IMR-90 (cell line): ENCODE results near the gene AK2. TPM values are rescaled to one million over a fixed set of nuclear protein-coding genes. Genes with fewer than 3 reads are reported as not detected.

Experiments
- ATAC-seq: fragments of 200-7000 bp; cut with Tn5 transposase; 2 replicates; pipeline ENCODE4 v1.9.1; 2020; ENCODE audit warnings: low read depth, mild to moderate bottlenecking, moderate library complexity
- BruUV-seq: library from RNA; stranded (reverse); fragments of 400-500 nt; replicated peaks from 2 replicates; lab custom pipeline; 2021; lab: Mats Ljungman, UMichigan
- CTCF ChIA-PET: fragments of 300-600 bp; formaldehyde crosslinking; extraction: SDS; loops from one replicate; lab custom pipeline; 2021; ENCODE audit warnings: antibody characterized with exemption; lab: Yijun Ruan, JAX
- POLR2A ChIA-PET: fragments of 300-600 bp; sonication (Branson Sonifier 250); formaldehyde crosslinking; loops from one replicate; lab custom pipeline; 2022; ENCODE audit warnings: antibody characterized with exemption; ENCODE audit not compliant: unreplicated experiment; lab: Charles Lee
- DNase-seq: peaks from one replicate; pipeline ENCODE4 v3.0.0; 2013
- H2AFZ ChIP-seq: replicated peaks from 2 replicates; pipeline ENCODE3; 2013; ENCODE audit warnings: low read length, mild to moderate bottlenecking; ENCODE audit not compliant: poor library complexity
- H2AK5ac ChIP-seq: 2 replicates; pipeline ENCODE4 v1.6.1; 2013; ENCODE audit warnings: low read depth, low read length, inconsistent platforms
- H2AK9ac ChIP-seq: replicated peaks from 2 replicates; pipeline ENCODE3; 2013; ENCODE audit warnings: mild to moderate bottlenecking, low read depth, low read length, moderate library complexity; ENCODE audit not compliant: poor library complexity
- H2BK120ac ChIP-seq: 2 replicates; pipeline ENCODE4 v1.6.1; 2013; ENCODE audit warnings: low read depth, low read length, inconsistent platforms
- H2BK15ac ChIP-seq: 3 replicates; pipeline ENCODE4 v1.6.1; 2013; ENCODE audit warnings: low read depth, low read length, inconsistent platforms
- H2BK20ac ChIP-seq: 2 replicates; pipeline ENCODE4 v1.6.1; 2013; ENCODE audit warnings: low read depth, mild to moderate bottlenecking, inconsistent platforms, low read length, moderate library complexity
- H2BK5ac ChIP-seq: 2 replicates; pipeline ENCODE4 v1.6.1; 2013; ENCODE audit warnings: mild to moderate bottlenecking, low read depth, low read length, inconsistent platforms; ENCODE audit not compliant: poor library complexity, severe bottlenecking
- H3K14ac ChIP-seq: replicated peaks from 2 replicates; pipeline ENCODE4 v1.6.1; 2013; ENCODE audit warnings: low read depth, low read length, inconsistent platforms
- H3K18ac ChIP-seq: 2 replicates; pipeline ENCODE4 v1.6.1; 2013; ENCODE audit warnings: low read depth, low read length, control low read depth
- H3K23ac ChIP-seq: 2 replicates; pipeline ENCODE4 v1.6.1; 2013; ENCODE audit warnings: low read depth, low read length, inconsistent platforms
- H3K27ac ChIP-seq: 2 replicates; pipeline ENCODE4 v1.5.1; 2013; ENCODE audit warnings: mild to moderate bottlenecking, control low read depth, low read length; ENCODE audit not compliant: insufficient read depth
- H3K27me3 ChIP-seq: 2 replicates; pipeline ENCODE4 v1.6.1; 2013; ENCODE audit warnings: low read length; ENCODE audit not compliant: control insufficient read depth, insufficient read depth
- H3K36me3 ChIP-seq: 2 replicates; pipeline ENCODE4 v1.6.1; 2013; ENCODE audit warnings: low read length, mixed read lengths; ENCODE audit not compliant: control insufficient read depth, insufficient read depth
- H3K4ac ChIP-seq: 2 replicates; pipeline ENCODE4 v1.6.1; 2013; ENCODE audit warnings: low read depth, low read length, inconsistent platforms
- H3K4me1 ChIP-seq: 2 replicates; pipeline ENCODE4 v1.6.1; 2013; ENCODE audit warnings: low read length, mixed read lengths; ENCODE audit not compliant: control insufficient read depth, insufficient read depth
- H3K4me2 ChIP-seq: 2 replicates; pipeline ENCODE4 v1.6.1; 2013; ENCODE audit warnings: low read depth, mild to moderate bottlenecking, control low read depth, low read length, moderate library complexity
- H3K4me3 ChIP-seq: 2 replicates; pipeline ENCODE4 v1.5.1; 2013; ENCODE audit warnings: low read depth, mild to moderate bottlenecking, control low read depth, low read length, moderate library complexity; ENCODE audit not compliant: insufficient read depth
- H3K56ac ChIP-seq: 2 replicates; pipeline ENCODE4 v1.6.1; 2013; ENCODE audit warnings: low read length, inconsistent platforms; ENCODE audit not compliant: insufficient read depth; ENCODE audit errors: extremely low read depth
- H3K79me1 ChIP-seq, 2 experiments: 2 replicates each; pipeline ENCODE4 v1.6.1; 2013; ENCODE audit warnings: low read length in 2 of 2, inconsistent platforms in 1 of 2, low read depth in 1 of 2
- H3K9ac ChIP-seq: 2 replicates; pipeline ENCODE4 v1.6.1; 2013; ENCODE audit warnings: low read depth, low read length, control low read depth
- H3K9me1 ChIP-seq: 2 replicates; pipeline ENCODE4 v1.6.1; 2013; ENCODE audit warnings: low read length, inconsistent platforms; ENCODE audit not compliant: insufficient read depth
- H3K9me3 ChIP-seq: 2 replicates; pipeline ENCODE4 v1.6.1; 2013; ENCODE audit warnings: low read length; ENCODE audit not compliant: control insufficient read depth, insufficient read depth
- H4K20me1 ChIP-seq: 2 replicates; pipeline ENCODE4 v1.6.1; 2013; ENCODE audit warnings: low read length, inconsistent platforms; ENCODE audit not compliant: insufficient read depth
- H4K5ac ChIP-seq: 2 replicates; pipeline ENCODE4 v1.6.1; 2013; ENCODE audit warnings: mild to moderate bottlenecking, low read depth, low read length, control low read depth
- H4K8ac ChIP-seq, 2 experiments: 2 replicates each; pipeline ENCODE4 v1.6.1; 2013; ENCODE audit warnings: low read depth in 2 of 2, low read length in 2 of 2, control low read depth in 1 of 2, inconsistent platforms in 1 of 2
- H4K91ac ChIP-seq: 2 replicates; pipeline ENCODE4 v1.6.1; 2013; ENCODE audit warnings: low read depth, low read length, inconsistent platforms; ENCODE audit not compliant: insufficient read depth
- BHLHE40 ChIP-seq: fragments of 150-350 bp; IDR thresholded peaks from 2 replicates; pipeline ENCODE4 v1.6.1; 2016; ENCODE audit warnings: mild to moderate bottlenecking, low read depth, low read length
- CEBPB ChIP-seq: IDR thresholded peaks from 2 replicates; pipeline ENCODE4 v1.6.1; 2012; ENCODE audit warnings: low read depth, low read length, improper control_type of control experiment
- CTCF ChIP-seq: conservative IDR thresholded peaks from 2 replicates; pipeline ENCODE4 v1.5.1; 2012; ENCODE audit warnings: mild to moderate bottlenecking, low read depth, low read length, improper control_type of control experiment
- ELK1 ChIP-seq: fragments of 150-350 bp; IDR thresholded peaks from 2 replicates; pipeline ENCODE4 v1.6.1; 2016; ENCODE audit warnings: low read depth, mild to moderate bottlenecking, low read length, moderate library complexity, borderline replicate concordance
- FOS ChIP-seq: fragments of 150-350 bp; IDR thresholded peaks from 2 replicates; pipeline ENCODE4 v1.6.1; 2016; ENCODE audit warnings: low read depth, low read length
- MAFK ChIP-seq: IDR thresholded peaks from 2 replicates; pipeline ENCODE4 v1.6.1; 2012; ENCODE audit warnings: low read depth, low read length, improper control_type of control experiment
- MXI1 ChIP-seq: IDR thresholded peaks from 2 replicates; pipeline ENCODE4 v1.6.1; 2012; ENCODE audit warnings: low read depth, mild to moderate bottlenecking, low read length, moderate library complexity, borderline replicate concordance
- NFE2L2 ChIP-seq: fragments of 150-350 bp; IDR thresholded peaks from 2 replicates; pipeline ENCODE4 v1.6.1; 2016; ENCODE audit warnings: low read depth, mild to moderate bottlenecking, low read length
- POLR2A ChIP-seq: IDR thresholded peaks from 2 replicates; pipeline ENCODE4 v1.6.1; 2012; ENCODE audit warnings: mild to moderate bottlenecking, low read depth, low read length
- RAD21 ChIP-seq: IDR thresholded peaks from 2 replicates; pipeline ENCODE4 v1.6.1; 2012; ENCODE audit warnings: low read length, improper control_type of control experiment
- RCOR1 ChIP-seq: IDR thresholded peaks from 2 replicates; pipeline ENCODE4 v1.6.1; 2012; ENCODE audit warnings: mild to moderate bottlenecking, low read length, improper control_type of control experiment; ENCODE audit not compliant: insufficient replicate concordance
- SMC3 ChIP-seq: fragments of 150-350 bp; IDR thresholded peaks from 2 replicates; pipeline ENCODE4 v1.6.1; 2016; ENCODE audit warnings: low read depth, mild to moderate bottlenecking, antibody characterized with exemption, low read length, moderate library complexity
- USF2 ChIP-seq: fragments of 150-350 bp; IDR thresholded peaks from 2 replicates; pipeline ENCODE4 v1.6.1; 2017; ENCODE audit warnings: mild to moderate bottlenecking, antibody characterized with exemption, low read length, low read depth
- WGBS, 2 experiments: methylation state at CpG; one replicate each; pipeline versions ENCODE4 v1.1.5 to v1.1.7; 2013; ENCODE audit warnings: missing lambda C conversion rate in 2 of 2; ENCODE audit not compliant: insufficient read length in 1 of 2; ENCODE audit errors: extremely low coverage in 2 of 2; 5-methylcytosine and 5-hydroxymethylcytosine counted together
- dilution Hi-C: fragments of 300-500 bp; cut with HindIII; formaldehyde crosslinking; loops from one replicate; pipeline ENCODE4 v1.14.3; 2018; ENCODE audit warnings: low sequenced_read_pairs; ENCODE audit not compliant: unreplicated experiment
- in situ Hi-C: fragments of 300-500 bp; cut with MboI; formaldehyde crosslinking; loops from 3 replicates; pipeline ENCODE4 v1.14.3; 2019; ENCODE audit warnings: low sequenced_read_pairs, inconsistent platforms, mixed read lengths
- intact Hi-C: fragments of 100-400 bp; cut with micrococcal nuclease; formaldehyde crosslinking; loops from 2 replicates; pipeline ENCODE4 v1.10.0; 2022
- polyA plus RNA-seq, 3 experiments: library from polyadenylated mRNA; depleted of rRNA; stranded (reverse); fragments of >200 nt; gene quantifications; 2 replicates each; pipeline ENCODE4 v1.2.3, GENCODE V29; 2012; ENCODE audit warnings: low replicate concordance in 1 of 3
- total RNA-seq: library from RNA; depleted of rRNA; stranded (reverse); fragments of >200 nt; gene quantifications from 2 replicates; pipeline ENCODE4 v1.2.3, GENCODE V29; 2012

The AK2 gene
- total and polyA plus RNA-seq, 2 of the 4 experiments (the other 2 are of a cell fraction), result 118 to 203 TPM

GRCh38 chr1:33047290-33047689 lies 10.6 kb upstream of the AK2 start:
- Histone ChIP-seq H2BK120ac (no peak overlapping the region), H3K4me2 (no peak overlapping the region)
- CTCF ChIA-PET, result no interaction called here

More at GRCh38 chr1:33047290-33047689, 10.6 kb upstream of the AK2 start:
- H2AFZ ChIP-seq, result no peak overlapping the region
- no peak overlapping the region for H3K56ac ChIP-seq
- no peak overlapping the region for H3K23ac ChIP-seq
- no peak overlapping the region for H4K5ac ChIP-seq
- H4K20me1 ChIP-seq, result no peaks in the 10 kb centered on the region
- H3K9me1 ChIP-seq, result peaks cover 4% of the 10 kb centered on the region; the same call in 1 of the 2 replicates
- no peak overlapping the region for H3K4ac ChIP-seq
- dilution Hi-C loops, result no loop called here
- intact Hi-C loops, result no loop called here
- H2AK9ac ChIP-seq, result no peak overlapping the region
- no peak overlapping the region for H3K18ac ChIP-seq
- H2BK5ac ChIP-seq, result no peak overlapping the region
- H3K9me3 ChIP-seq, result no peaks in the 10 kb centered on the region
- no peak for ATAC-seq
- no peak overlapping the region for H3K27ac ChIP-seq
- no peaks in the 10 kb centered on the region for H3K36me3 ChIP-seq
- H4K8ac ChIP-seq, result no peak overlapping the region
- H2AK5ac ChIP-seq, result no peak overlapping the region
- no peaks in the 10 kb centered on the region for H3K27me3 ChIP-seq
- BruUV-seq, result no TSS peak
- H3K4me3 ChIP-seq, result no peak overlapping the region
- H4K91ac ChIP-seq, result no peak overlapping the region
- no peak for DNase-seq
- H3K9ac ChIP-seq, result no peak overlapping the region
- H3K79me1 ChIP-seq, result no peaks in the 10 kb centered on the region
- WGBS, 2 experiments, result no CpG with 5 or more reads among the region's 2 CpGs
- no peak overlapping the region for H3K14ac ChIP-seq
- no peak for TF ChIP-seq CEBPB
- TF ChIP-seq RAD21, result no peak
- TF ChIP-seq USF2, result no peak
- TF ChIP-seq NFE2L2, result no peak
- no peak for TF ChIP-seq RCOR1
- TF ChIP-seq FOS, result no peak
- no peak for TF ChIP-seq ELK1
- no peak for TF ChIP-seq CTCF
- no peak for TF ChIP-seq POLR2A
- no peak for TF ChIP-seq MXI1
- no peak for TF ChIP-seq BHLHE40
- TF ChIP-seq MAFK, result no peak
- TF ChIP-seq SMC3, result no peak
- POLR2A ChIA-PET, result no interaction called here
- H3K4me1 ChIP-seq, result peaks cover 4% of the 10 kb centered on the region; the same call in 1 of the 2 replicates
- in situ Hi-C loops, result no loop called here
- no peak overlapping the region for H2BK15ac ChIP-seq
- H2BK20ac ChIP-seq, result no peak overlapping the region
